Neural progenitor cell (in vitro differentiated cells): ENCODE data around the gene OR9K2.

Experiments used
- EZH2phosphoT487 ChIP-seq: fragments of 200-600 bp; sonication (generic); IDR thresholded peaks from 2 replicates; pipeline ENCODE4 v1.6.1; 2017; ENCODE audit warnings: antibody characterized with exemption
- TF ChIP-seq, protein P1 (sequence below): fragments of 200-600 bp; sonication (generic); IDR thresholded peaks from 2 replicates; pipeline ENCODE4 v1.5.1; 2017; ENCODE audit warnings: antibody characterized with exemption, mild to moderate bottlenecking

DNA sequence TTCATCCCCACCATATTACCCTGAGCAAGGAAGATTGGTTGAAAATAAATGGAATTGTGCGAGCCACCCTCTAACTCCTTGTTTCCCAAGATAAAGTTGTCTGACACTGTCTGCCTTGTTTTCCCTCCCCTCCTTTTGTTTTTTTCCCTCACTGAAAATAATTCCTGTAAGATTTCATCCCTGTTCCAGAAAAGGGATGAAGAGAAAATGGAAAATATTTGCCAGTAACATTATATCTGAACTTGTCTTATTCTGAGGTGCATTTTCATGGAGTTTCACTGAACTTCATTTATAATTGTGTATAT lies 17.3 kb downstream of the OR9K2 start:
- TF ChIP-seq EZH2phosphoT487 = no peak
- TF ChIP-seq, protein P1, sequence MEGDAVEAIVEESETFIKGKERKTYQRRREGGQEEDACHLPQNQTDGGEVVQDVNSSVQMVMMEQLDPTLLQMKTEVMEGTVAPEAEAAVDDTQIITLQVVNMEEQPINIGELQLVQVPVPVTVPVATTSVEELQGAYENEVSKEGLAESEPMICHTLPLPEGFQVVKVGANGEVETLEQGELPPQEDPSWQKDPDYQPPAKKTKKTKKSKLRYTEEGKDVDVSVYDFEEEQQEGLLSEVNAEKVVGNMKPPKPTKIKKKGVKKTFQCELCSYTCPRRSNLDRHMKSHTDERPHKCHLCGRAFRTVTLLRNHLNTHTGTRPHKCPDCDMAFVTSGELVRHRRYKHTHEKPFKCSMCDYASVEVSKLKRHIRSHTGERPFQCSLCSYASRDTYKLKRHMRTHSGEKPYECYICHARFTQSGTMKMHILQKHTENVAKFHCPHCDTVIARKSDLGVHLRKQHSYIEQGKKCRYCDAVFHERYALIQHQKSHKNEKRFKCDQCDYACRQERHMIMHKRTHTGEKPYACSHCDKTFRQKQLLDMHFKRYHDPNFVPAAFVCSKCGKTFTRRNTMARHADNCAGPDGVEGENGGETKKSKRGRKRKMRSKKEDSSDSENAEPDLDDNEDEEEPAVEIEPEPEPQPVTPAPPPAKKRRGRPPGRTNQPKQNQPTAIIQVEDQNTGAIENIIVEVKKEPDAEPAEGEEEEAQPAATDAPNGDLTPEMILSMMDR = no peak
